ENCODE results near the gene SLC13A4.

SLC13A4 gene

GRCh38 chr7:135692055-135692454, 35.9 kb downstream of the SLC13A4 start:
- Histone ChIP-seq H3K27me3 (ENCODE audit: insufficient read depth, low read length) (no peaks in the 10 kb centered on the region), H3K36me3 (ENCODE audit: insufficient read depth, low read length) (no peaks in the 10 kb centered on the region), H2AFZ (ENCODE audit: low read length) (no peak overlapping the region), H3K79me2 (ENCODE audit: insufficient read depth, low read length) (no peaks in the 10 kb centered on the region), H3F3A (ENCODE audit: insufficient read depth, low read length) (no peaks in the 10 kb centered on the region), H3K9me3 (ENCODE audit: low read length) (no peaks in the 10 kb centered on the region), H3K27ac (ENCODE audit: low read depth, low read length, poor library complexity, severe bottlenecking) (no peak overlapping the region), H3K9me2 (ENCODE audit: low read depth, low read length) (no peaks in the 10 kb centered on the region), H3K9ac (ENCODE audit: low read length) (no peak overlapping the region), H3K4me3 (ENCODE audit: low read depth, low read length, poor library complexity, severe bottlenecking) (no peak overlapping the region), H3K4me1 (ENCODE audit: insufficient read depth, low read length, severe bottlenecking) (no peaks in the 10 kb centered on the region), H3K4me2 (ENCODE audit: low read length) (no peak overlapping the region), H4K20me1 (ENCODE audit: insufficient read depth, low read length) (no peaks in the 10 kb centered on the region)
- TF ChIP-seq CTCF (IDR thresholded peaks at IDR 0.05; ENCODE audit: low read length) = no peak
- TF ChIP-seq EZH2 (IDR thresholded peaks at IDR 0.05; ENCODE audit: borderline replicate concordance, low read length) = no peak

GRCh38 chr7:135690566-135690965, 37.4 kb downstream of the SLC13A4 start:
- Histone ChIP-seq H3K4me2 (ENCODE audit: low read length) (no peak overlapping the region), H3K4me3 (ENCODE audit: low read depth, low read length, poor library complexity, severe bottlenecking) (no peak overlapping the region), H3K27me3 (ENCODE audit: insufficient read depth, low read length) (no peaks in the 10 kb centered on the region), H3K9me2 (ENCODE audit: low read depth, low read length) (no peaks in the 10 kb centered on the region), H3F3A (ENCODE audit: insufficient read depth, low read length) (no peaks in the 10 kb centered on the region), H3K9ac (ENCODE audit: low read length) (no peak overlapping the region), H3K79me2 (ENCODE audit: insufficient read depth, low read length) (no peaks in the 10 kb centered on the region), H3K4me1 (ENCODE audit: insufficient read depth, low read length, severe bottlenecking) (no peaks in the 10 kb centered on the region), H4K20me1 (ENCODE audit: insufficient read depth, low read length) (no peaks in the 10 kb centered on the region), H2AFZ (ENCODE audit: low read length) (no peak overlapping the region), H3K36me3 (ENCODE audit: insufficient read depth, low read length) (no peaks in the 10 kb centered on the region), H3K9me3 (ENCODE audit: low read length) (no peaks in the 10 kb centered on the region), H3K27ac (ENCODE audit: low read depth, low read length, poor library complexity, severe bottlenecking) (no peak overlapping the region)
- TF ChIP-seq EZH2 (IDR thresholded peaks at IDR 0.05; ENCODE audit: borderline replicate concordance, low read length) = no peak
- no peak for TF ChIP-seq CTCF (IDR thresholded peaks at IDR 0.05; ENCODE audit: low read length)

- TF ChIP-seq CTCF (IDR thresholded peaks at IDR 0.05; ENCODE audit: low read length) (no peak), EZH2 (IDR thresholded peaks at IDR 0.05; ENCODE audit: borderline replicate concordance, low read length) (no peak)
- H4K20me1 ChIP-seq (ENCODE audit: insufficient read depth, low read length) = no peaks in the 10 kb centered on the region
- H3K4me3 ChIP-seq (ENCODE audit: low read depth, low read length, poor library complexity, severe bottlenecking) = no peak overlapping the region
- H3K36me3 ChIP-seq (ENCODE audit: insufficient read depth, low read length) = no peaks in the 10 kb centered on the region
- H3K4me2 ChIP-seq (ENCODE audit: low read length) = no peak overlapping the region
- H3K79me2 ChIP-seq (ENCODE audit: insufficient read depth, low read length) = no peaks in the 10 kb centered on the region
- no peaks in the 10 kb centered on the region for H3K9me2 ChIP-seq (ENCODE audit: low read depth, low read length)
- no peak overlapping the region for H2AFZ ChIP-seq (ENCODE audit: low read length)
- no peaks in the 10 kb centered on the region for H3K9me3 ChIP-seq (ENCODE audit: low read length)
- H3K27ac ChIP-seq (ENCODE audit: low read depth, low read length, poor library complexity, severe bottlenecking) = no peak overlapping the region
- no peaks in the 10 kb centered on the region for H3F3A ChIP-seq (ENCODE audit: insufficient read depth, low read length)
- no peak overlapping the region for H3K9ac ChIP-seq (ENCODE audit: low read length)
- H3K4me1 ChIP-seq (ENCODE audit: insufficient read depth, low read length, severe bottlenecking) = no peaks in the 10 kb centered on the region
- H3K27me3 ChIP-seq (ENCODE audit: insufficient read depth, low read length) = no peaks in the 10 kb centered on the region
Observed at GRCh38 chr7:135687466-135687865, 40.5 kb downstream of the SLC13A4 start.
